HG02852 (cell line): ENCODE results near the gene JPT2.

Experiments used
- ATAC-seq: cut with Tn5 transposase; IDR thresholded peaks from one replicate; pipeline ENCODE4 v1.9.1; 2021; ENCODE audit warnings: mild to moderate bottlenecking, moderate library complexity; ENCODE audit not compliant: unreplicated experiment

JPT2 gene

GRCh38 chr16:1651094-1651973, 26.7 kb upstream of the JPT2 start:
- no peak for ATAC-seq

- no peak for ATAC-seq
These were observed 26.1 kb upstream of the JPT2 start for GRCh38 chr16:1651974-1652312.

GRCh38 chr16:1653023-1653422, 25.1 kb upstream of the JPT2 start:
- ATAC-seq = no peak

GRCh38 chr16:1654505-1655268, 23.4 kb upstream of the JPT2 start:
- no peak for ATAC-seq

- ATAC-seq = no peak
These were observed 22.7 kb upstream of the JPT2 start for GRCh38 chr16:1655269-1655807.

GRCh38 chr16:1655909-1656807, 21.9 kb upstream of the JPT2 start:
- ATAC-seq = no peak

GRCh38 chr16:1656808-1657617, 21.1 kb upstream of the JPT2 start:
- ATAC-seq = no peak

- no peak for ATAC-seq
These were observed 20.2 kb upstream of the JPT2 start for GRCh38 chr16:1657841-1658240.

GRCh38 chr16:1659031-1659430, 19.0 kb upstream of the JPT2 start:
- no peak for ATAC-seq

GRCh38 chr16:1661826-1662225, 16.3 kb upstream of the JPT2 start:
- no peak for ATAC-seq

GRCh38 chr16:1662543-1662942, 15.5 kb upstream of the JPT2 start:
- ATAC-seq = no peak

- ATAC-seq = no peak
These were observed 12.2 kb upstream of the JPT2 start for GRCh38 chr16:1665829-1666228.

- no peak for ATAC-seq
These were observed 11.8 kb upstream of the JPT2 start for GRCh38 chr16:1666316-1666715.

GRCh38 chr16:1667271-1667670, 10.8 kb upstream of the JPT2 start:
- no peak for ATAC-seq

GRCh38 chr16:1667916-1668315, 10.2 kb upstream of the JPT2 start:
- no peak for ATAC-seq

- no peak for ATAC-seq
These were observed 9.3 kb upstream of the JPT2 start for GRCh38 chr16:1668612-1669319.

GRCh38 chr16:1669698-1670097, 8.4 kb upstream of the JPT2 start:
- ATAC-seq = no peak

- no peak for ATAC-seq
These were observed 7.7 kb upstream of the JPT2 start for GRCh38 chr16:1670371-1670770.

- no peak for ATAC-seq
These were observed 7.2 kb upstream of the JPT2 start for GRCh38 chr16:1670866-1671265.
